NCI-H146 treated with DMSO at 0.1 percent for 48 hours (cell line): ENCODE results near the gene SORBS1.

Experiments used
- DNase-seq: peaks from one replicate; lab custom pipeline; 2025; ENCODE audit not compliant: unreplicated experiment; lab: John Stamatoyannopoulos, UW

SORBS1 gene

DNA sequence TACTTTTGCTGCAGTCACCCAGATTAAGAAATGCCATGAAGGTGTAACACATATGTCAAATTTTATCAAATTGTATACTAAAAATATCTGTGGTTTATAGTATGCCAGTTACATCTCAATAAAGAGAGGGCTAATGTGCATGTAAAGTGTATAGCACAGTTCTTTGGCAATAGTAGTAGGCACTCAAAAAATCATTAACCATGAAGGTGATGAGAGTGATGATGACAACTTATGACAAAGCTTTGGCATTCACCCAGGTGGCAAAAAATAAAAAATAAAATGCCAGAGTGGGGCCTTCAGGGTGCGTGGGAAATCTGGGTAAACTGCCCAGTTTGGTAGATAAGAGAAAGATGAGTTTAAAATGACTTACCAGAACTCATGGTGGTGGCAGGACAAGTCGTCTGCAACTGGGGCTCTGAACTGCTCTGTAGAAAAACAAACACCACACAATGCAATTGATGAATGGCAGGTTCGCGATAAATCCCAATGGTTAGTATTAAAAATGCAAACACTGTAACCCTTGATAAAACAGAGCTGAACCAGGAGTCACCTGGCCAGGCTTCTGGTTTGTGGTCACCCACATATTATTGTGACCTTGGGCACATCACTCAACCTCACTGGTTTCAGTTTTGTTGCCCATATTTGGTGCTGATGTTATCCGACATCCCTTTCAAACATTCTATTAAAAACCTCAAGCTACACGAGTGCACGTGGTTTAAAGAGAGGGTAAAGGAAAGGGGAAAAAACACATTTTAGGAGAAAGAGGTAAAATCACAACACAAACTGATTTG lies 120.2 kb downstream of the SORBS1 start:
- no peak for DNase-seq

DNA sequence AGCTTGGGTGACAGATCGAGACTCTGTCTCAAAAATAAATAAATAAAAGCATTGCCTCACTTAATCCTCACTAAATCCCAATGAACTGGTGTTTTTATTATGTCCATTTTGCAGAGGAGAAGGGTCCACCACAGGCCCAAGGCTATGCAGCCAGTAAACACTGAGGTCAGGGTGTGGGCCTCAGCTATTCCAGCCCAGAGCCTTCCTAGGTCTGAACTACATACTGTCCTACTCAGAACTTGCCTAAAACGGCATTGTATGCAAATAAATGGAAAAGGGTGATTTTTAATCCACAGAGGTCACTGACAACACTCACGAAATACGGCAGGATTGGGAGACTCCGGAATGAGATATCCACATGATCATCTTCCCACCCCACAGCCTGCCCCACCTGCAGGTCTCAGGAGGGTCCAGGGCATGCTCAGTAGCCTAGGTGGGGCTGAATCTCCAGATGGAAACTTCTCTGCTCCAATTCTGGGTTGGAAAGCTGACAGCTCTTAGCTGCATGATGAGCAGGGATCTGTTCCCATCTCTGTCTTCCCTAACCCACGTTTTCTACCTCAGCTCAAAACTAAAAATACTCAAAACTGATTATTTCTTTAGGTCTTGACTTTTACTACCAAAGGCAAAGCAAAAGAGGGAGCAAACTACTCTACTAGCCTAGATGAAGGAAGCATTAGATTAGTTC lies 121.0 kb downstream of the SORBS1 start:
- no peak for DNase-seq

DNA sequence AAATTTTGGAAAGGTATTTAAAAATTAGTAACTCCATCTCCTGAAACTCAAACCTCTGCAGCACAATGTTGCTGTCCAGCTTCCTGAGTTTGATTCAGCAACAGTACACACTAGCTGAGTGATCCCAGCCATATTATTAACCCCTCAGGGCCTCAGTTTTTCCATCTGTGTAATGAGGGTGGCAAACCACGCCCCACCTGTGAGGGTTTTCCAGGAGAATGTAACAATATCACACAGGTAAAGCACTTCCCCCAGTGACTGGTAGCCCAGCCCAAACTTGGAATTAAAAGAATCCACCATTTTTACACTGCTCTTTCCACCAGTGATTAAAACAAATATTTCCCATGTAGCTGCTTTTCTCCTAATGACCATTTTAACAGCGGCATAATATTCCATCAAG lies 122.4 kb downstream of the SORBS1 start:
- DNase-seq, result no peak

DNA sequence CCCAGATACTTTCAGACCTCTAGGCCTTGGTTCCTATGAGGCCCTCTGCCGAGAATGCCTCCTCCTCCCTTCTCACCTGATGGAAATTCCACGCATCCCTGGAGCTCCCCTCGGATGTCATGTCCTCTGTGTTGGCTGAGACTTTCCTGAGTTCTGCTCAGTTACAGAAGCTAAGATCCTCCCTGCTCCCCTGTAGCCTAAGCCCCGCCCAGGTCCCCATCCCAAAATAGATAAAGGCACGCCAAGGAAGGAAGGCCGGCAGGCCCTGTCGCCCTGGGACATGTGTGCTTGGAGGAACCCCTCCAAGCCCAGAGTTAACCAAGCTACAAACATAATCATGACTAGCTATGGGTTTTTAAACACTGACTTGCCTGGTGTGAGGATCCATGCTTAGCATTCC lies 123.5 kb downstream of the SORBS1 start:
- DNase-seq, result no peak

DNA sequence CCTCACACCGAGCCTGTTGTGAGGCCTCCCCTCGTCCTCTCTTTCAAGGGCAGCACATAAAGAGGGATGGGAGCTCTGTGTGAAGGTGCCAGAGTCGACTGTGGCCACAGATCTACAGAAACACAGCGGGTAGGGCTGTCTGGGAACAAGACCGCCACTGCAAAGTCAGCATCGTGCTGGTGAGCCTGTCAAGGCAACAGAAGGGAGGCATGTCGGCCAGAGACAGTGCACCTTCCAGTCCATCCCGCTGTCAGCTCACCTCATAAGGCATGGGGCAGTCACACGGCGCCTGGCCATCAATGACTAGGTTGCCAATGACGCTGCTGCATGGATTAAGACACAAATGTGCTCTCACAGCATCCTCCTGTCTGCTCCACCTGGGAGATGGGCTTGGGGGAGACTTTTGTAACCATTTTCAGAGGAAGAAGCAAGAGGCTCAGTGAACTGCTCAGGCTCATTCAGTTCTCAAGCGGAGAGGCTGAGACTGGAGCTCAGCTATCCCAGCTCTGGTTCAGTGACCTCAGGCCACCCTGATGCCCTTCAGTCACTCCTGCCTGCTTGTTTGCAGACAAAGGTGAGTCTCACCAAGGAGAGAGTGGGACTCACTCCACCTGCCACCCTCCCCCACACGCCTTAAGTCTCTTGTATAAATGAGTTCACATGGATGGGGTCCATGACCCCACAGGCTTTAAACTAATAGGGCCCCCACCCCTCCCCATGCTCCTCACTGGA lies 125.5 kb downstream of the SORBS1 start:
- DNase-seq, result no peak

DNA sequence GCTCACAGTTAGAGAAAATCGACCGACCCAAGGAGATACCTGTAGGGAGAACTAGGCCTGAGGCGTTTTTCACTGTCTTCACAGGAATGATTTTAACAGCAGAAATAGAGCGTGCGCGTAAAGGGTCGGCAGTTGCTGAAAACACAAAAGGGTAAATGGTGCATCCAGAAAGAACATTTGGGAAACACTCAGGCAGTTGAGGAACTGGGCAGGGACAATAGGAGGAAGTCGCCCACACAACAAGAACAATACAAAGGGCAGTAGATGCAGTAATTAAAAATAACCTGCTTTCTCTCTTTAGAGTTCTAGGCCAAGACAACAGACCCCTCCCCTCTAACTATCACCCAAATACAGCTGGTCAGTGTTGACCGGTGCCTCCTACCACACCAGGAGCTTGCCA lies 126.6 kb downstream of the SORBS1 start:
- DNase-seq, result no peak

DNA sequence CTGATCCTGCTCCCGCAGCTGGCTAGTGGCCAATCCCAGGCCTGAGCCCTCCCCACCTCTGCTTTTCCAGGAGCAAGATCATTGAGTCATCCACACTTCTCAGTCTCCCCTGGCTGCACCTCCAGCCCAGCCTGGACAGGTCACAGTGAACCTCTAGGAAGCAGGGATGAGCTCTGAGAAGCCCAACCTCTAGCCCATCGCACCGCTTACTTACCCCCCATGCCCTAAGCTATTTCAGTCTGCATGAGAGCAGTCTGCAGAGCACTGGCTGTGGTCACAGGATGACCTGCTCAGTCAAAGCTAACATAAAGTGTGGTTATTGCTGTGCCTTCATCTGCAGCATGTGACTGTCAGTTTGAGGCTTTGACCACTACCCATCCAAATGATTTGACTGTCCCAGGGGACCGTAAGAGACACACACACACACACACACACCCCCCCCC lies 129.2 kb downstream of the SORBS1 start:
- DNase-seq, result no peak

DNA sequence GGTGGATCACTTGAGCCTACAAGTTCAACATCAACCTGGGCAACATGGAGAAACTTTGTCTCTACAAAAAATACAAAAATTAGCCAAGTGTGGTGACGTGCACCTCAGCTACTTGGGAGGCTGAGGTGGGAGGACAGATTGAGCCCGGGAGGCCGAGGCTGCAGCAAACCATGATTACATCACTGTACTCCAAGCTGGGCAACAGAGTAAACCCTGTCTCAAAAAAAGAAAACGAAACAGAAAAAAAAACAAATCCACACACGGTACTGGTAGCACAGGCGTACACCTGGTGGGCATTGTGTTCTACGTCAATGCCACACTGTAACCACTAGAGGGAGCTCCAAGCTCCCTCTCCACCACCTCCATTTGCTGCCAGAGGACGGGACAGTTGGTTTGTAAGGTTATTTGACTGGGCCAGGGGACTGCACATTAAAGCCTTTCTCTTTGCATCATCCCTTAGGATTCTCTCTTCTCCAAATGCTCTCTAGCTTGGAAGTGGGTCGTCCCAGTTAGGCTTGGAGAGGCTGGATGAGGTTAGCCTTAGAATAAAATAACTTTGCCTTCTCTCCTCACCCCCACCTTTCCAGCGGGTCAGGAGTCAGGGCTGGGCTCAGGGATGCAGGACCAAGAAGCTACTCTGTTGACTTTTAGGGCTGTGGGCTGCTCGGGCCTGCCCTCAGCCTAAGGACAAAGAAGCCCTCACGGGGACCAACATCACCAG lies 130.8 kb downstream of the SORBS1 start:
- DNase-seq, result peak; percentile 26

DNA sequence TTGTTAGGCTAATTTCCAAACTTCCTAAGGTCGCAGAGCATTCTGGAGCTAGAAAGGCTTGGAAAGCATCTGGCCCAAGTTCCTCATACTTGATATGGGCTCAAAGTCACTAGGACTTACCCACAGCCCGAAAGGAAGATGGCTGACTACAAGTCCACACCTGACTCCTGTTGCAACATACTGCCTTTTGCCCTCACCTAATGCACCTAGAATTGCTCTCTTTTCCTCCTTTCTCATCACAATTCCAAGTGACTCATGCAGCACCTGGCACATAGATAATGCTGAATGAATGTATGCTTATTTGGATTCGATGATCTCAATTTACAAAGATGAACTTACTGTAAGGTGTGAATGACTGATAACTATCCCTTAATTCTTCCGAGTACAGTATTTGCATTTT lies 131.5 kb downstream of the SORBS1 start:
- DNase-seq, result no peak

DNA sequence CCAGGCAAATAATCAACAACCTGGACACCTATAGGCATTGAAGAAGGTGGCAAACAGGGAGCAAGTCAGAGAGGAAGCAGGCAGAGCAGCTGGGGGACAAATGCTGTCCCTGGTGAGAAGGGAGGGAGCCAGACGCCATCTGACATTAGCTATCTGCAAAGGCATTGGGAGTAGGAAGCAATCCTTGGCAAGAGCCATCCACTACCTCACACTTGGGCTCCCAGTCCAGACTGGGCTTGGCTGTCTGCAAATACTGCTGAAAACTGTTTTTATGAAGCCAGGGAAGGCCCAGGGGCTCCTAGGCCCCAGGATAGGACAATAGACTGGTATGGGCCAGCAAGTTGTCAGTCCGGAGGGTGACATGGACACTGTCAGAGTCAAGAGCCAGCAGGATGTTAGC lies 132.5 kb downstream of the SORBS1 start:
- no peak for DNase-seq

DNA sequence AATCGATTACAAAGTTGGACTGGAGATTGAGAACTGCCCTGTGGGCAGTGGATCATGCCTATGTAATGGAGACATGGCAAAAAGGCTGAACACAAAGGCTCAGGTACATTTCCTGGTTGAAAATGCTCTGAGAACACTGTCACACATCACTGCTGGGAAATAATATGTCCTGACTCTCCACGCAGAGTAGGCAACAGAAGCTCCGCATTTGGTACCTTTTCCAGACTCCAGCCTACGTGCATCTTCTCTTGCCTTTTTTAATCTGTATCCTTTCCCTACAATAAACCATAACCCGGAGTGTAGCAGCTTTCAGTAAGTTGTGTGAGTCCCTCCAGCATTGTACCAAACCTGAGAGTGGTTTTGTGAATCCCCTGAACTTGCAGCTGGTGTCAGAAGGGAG lies 134.7 kb downstream of the SORBS1 start:
- no peak for DNase-seq

DNA sequence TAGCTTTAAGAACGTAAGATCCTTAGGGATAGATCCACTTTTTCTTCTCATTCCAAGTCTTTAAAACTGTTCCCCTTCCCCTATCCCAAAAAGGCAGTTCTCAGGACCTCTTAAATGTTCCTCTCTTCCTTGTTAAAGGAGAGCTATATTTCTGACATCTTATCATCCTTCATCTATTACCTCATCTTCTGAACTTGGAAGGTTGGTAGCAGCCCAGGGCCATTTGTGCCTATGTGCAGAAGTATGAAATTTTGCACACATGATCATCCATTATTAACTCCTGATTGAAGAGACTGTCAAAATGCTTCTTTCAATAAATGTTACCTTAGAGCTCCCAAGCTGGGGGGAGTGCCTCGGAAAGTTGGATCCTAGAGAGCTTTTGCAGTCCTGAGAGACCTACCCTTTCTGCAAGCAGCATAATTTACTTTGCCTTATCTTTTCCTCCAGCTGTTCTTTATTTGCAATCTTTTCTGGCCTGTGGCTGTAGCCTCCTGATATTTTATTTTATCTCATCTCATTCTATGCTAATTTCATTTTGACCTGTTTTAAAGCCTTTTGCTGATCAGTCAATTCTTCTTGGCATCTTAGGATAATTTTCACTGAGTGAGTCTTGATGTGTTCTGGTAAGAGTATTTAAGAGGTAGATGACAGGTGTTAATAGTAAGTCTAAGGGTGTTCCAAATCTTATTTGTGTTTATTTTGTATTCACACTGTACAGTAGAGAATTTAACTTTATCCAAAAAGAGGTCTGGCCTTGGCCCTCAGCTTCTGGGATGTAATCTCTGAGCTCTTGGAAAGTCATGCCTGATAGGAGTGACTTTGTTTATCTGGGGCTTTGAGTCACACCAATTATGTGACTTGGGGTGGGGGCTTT lies 135.3 kb downstream of the SORBS1 start:
- DNase-seq, result no peak

DNA sequence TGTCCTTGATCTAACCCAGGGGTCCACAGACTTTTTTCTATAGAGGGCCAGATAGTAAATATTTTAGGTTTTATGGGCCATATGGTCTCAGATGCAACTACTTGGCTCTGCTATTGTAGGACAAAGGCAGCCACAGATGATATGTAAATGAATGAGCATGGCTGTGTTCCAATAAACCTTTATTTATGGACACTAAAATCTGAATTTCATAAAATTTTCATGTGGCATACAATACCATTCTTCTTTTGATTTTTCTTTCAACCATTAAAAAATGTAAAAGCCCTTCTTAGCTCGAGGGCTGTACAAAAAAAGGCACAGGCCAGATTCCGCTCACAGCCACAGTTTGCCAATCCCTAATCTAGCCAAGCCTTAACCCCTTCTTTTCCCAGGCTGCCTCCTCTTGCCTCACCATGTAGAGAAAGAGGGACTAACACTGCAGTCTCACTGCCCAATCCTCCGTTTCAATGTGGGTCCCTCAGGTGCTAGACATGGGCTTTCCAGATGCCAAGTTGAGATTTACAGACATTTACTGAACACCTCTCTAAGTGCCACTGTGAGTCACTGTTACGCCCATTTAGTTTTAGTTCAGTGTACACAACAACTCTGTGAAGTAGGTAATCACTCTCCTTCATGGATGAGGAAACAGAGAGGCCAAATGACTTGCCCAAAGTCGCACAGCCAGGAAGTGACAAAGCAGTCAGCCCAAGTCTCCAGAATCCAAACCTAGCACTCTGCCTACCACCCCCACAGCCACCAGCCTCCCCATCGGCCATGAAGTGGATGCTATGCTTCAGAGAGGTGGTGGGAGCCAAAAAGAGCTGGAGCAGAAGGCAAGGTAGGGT lies 137.8 kb downstream of the SORBS1 start:
- no peak for DNase-seq

DNA sequence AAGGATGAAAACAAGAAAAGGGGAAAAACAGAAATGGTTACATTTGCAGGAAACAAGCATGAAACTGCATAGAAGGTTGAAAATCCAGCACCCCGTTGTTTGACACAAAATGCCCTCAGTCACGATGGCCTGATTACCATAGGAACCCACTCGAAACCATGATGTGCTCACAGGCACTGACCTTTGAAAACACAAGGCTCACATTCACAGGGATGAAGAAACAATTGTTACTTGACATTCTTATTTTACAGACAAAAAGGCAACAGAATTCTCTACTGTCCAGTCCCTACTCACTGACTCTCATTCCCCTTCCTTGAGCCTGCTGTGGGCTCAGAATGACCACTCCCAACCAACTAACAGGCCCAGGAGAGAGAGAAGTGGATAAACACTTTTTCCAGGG lies 138.9 kb downstream of the SORBS1 start:
- no peak for DNase-seq

DNA sequence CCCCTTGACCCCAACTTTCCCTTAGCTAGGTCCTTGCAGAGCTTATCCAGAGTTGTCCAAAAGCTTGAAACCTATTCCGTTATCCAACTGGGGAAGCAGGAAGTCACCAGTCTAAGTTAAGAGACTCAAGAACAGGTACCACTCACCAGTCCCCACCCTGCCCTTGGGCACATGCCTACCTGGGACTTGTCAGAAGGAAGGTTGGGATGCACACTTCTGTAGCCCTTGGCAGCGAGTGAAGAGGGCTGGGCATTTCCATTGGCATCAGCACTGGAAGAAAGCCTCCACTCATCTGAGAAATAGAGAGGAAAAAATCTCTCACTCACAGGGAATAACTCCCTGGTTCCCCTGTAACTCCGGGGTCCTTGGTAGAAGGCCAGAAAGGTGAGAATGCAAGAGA lies 139.4 kb downstream of the SORBS1 start:
- no peak for DNase-seq

DNA sequence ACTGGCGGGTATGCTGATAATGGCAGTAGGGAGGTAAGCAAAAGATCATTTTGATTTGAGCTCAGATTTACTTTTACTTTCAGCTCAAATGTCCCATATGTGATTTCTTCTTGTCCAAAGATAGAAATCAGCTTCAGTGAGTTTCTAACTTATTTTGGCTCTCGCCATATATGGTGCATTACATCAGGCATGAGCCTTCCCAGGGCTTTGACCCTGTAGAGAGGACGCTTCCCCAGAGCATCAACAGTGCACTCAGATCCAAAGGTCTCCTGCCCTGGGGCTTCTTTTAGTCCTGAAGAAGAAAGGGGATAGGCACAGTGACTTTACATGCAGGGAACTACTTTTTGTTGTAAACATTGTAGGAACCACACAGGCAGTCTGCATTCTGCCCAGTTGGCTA lies 141.8 kb downstream of the SORBS1 start:
- no peak for DNase-seq

DNA sequence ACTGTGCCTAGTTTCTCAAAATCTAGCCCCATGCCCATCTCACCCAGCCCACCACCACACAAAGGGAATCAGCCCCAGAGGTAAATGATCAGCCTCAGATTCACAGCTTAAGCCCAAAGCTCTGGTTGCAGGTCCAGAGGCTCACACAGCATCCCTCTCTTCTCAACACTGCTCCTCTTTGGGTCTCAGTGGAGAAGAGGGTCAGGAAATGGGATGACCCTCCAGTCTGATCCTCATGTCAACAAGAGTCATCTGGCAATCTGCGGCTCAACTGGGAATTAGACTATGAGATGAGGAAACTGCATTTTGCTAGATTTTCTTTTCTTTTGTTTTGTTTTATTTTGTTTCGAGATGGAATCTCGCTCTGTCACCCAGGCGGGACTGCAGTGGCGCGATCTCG lies 144.2 kb downstream of the SORBS1 start:
- DNase-seq, result no peak

DNA sequence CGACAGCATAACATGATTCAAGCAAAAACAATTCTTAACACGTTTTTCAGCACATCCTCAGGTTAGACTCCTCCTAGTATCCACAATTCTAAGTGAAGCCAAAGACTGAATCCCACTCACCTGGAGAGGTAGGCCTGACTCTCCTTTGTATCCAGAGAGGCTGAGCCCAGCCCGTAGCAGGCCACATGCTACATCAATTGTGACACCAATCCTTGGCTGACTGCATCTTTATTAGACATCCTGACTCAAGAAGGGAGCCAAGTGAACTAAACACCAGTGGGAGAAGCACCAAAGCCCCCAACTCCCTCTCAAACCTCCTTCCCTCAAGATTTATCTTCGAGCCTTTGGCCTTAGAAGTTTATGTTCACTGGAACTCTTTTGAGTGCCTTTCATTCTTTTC lies 144.9 kb downstream of the SORBS1 start:
- DNase-seq, result no peak

DNA sequence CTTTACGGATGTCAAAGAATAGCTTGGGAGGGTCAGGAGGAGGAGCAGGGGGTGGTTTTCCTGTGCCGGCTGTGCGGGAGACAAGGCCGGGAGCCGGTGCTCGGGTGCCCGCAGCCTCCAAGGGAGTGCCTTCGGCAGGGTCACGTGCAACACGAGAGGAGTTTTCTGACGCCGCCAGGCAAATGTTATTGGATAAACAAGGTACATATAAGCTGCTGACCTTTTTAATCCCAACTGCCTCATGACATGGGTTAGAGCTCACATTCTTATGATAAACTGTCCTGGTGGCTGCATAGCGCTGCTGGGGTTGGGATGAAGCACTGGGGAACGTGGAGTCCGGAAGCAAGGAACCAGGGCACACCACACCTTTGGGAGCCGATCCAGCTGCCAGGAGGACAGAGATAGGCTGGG lies 145.5 kb downstream of the SORBS1 start:
- DNase-seq, result no peak
